K562 (cell line): ENCODE results near the gene CELA3B. TPM values are rescaled to one million over a fixed set of nuclear protein-coding genes. Genes with fewer than 3 reads are reported as not detected.

Experiments used
- BDP1 ChIP-seq: IDR thresholded peaks from 3 replicates; pipeline ENCODE4 v1.6.1; 2011; ENCODE audit not compliant: insufficient read length, insufficient read depth
- FOXA3 ChIP-seq, 2 experiments: fragments of 450-650 bp in 1 of 2; sonication (generic) in 1 of 2; formaldehyde crosslinking; IDR thresholded peaks in 1 of 2; conservative IDR thresholded peaks in 1 of 2; 2 replicates each; pipeline versions ENCODE4 v1.4.0 to v1.8.0; 2020 to 2022; ENCODE audit warnings: mild to moderate bottlenecking in 2 of 2, missing genetic modification reagents in 1 of 2
- FOXK1 ChIP-seq: sonication (generic); formaldehyde crosslinking; IDR thresholded peaks from 2 replicates; pipeline ENCODE4 v1.8.0; 2022; ENCODE audit warnings: missing genetic modification reagents, mild to moderate bottlenecking, borderline replicate concordance
- GTF3C2 ChIP-seq: IDR thresholded peaks from 3 replicates; pipeline ENCODE4 v1.6.1; 2011; ENCODE audit warnings: borderline replicate concordance, mild to moderate bottlenecking, moderate library complexity; ENCODE audit not compliant: insufficient read length; ENCODE audit errors: extremely low read depth
- HDAC2 ChIP-seq: fragments of 450-650 bp; IDR thresholded peaks from 2 replicates; pipeline ENCODE4 v1.6.1; 2016; ENCODE audit warnings: mild to moderate bottlenecking
- JUN ChIP-seq, 2 experiments: sonication (generic) in 1 of 2; formaldehyde crosslinking in 1 of 2; IDR thresholded peaks; 2 replicates each; pipeline versions ENCODE4 v1.6.1 to v1.8.0; 2012 to 2022; ENCODE audit warnings: borderline replicate concordance in 2 of 2, mild to moderate bottlenecking in 2 of 2, improper control_type of control experiment in 1 of 2, low read depth in 1 of 2, low read length in 1 of 2, missing genetic modification reagents in 1 of 2
- KDM1A ChIP-seq, 2 experiments: fragments of 450-650 bp; IDR thresholded peaks; 2 replicates each; pipeline ENCODE4 v1.6.1; 2016; ENCODE audit warnings: mild to moderate bottlenecking in 2 of 2
- KDM5B ChIP-seq: fragments of 200-600 bp; sonication (generic); IDR thresholded peaks from 2 replicates; pipeline ENCODE4 v1.6.1; 2012; ENCODE audit warnings: low read depth, mild to moderate bottlenecking, moderate library complexity, low read length, control low read depth, inconsistent platforms; ENCODE audit not compliant: insufficient replicate concordance
- LCOR ChIP-seq: sonication (generic); formaldehyde crosslinking; IDR thresholded peaks from 2 replicates; pipeline ENCODE4 v1.8.0; 2022; ENCODE audit warnings: mild to moderate bottlenecking, missing genetic modification reagents
- MTA1 ChIP-seq: fragments of 450-650 bp; IDR thresholded peaks from 2 replicates; pipeline ENCODE4 v1.6.1; 2017; ENCODE audit warnings: borderline replicate concordance
- MYBL2 ChIP-seq, 2 experiments: fragments of 450-650 bp in 1 of 2; sonication (generic) in 1 of 2; formaldehyde crosslinking in 1 of 2; IDR thresholded peaks; 2 replicates each; pipeline versions ENCODE4 v1.6.1 to v1.8.1; 2017 to 2022; ENCODE audit warnings: borderline replicate concordance in 1 of 2, inconsistent platforms in 1 of 2, low read depth in 1 of 2, mild to moderate bottlenecking in 1 of 2, missing genetic modification reagents in 1 of 2, moderate library complexity in 1 of 2
- NCOA2 ChIP-seq, 2 experiments: fragments of 450-650 bp; IDR thresholded peaks; 2 replicates each; pipeline ENCODE4 v1.6.1; 2018; ENCODE audit warnings: mild to moderate bottlenecking in 2 of 2, moderate library complexity in 1 of 2; ENCODE audit not compliant: partially characterized antibody in 2 of 2
- NUFIP1 ChIP-seq: fragments of 450-650 bp; IDR thresholded peaks from 2 replicates; pipeline ENCODE4 v1.6.1; 2018; ENCODE audit not compliant: partially characterized antibody
- SLC30A9 ChIP-seq: fragments of 250-450 bp; sonication (Bioruptor Pico); IDR thresholded peaks from 2 replicates; pipeline ENCODE4 v1.8.0; 2022; ENCODE audit warnings: mild to moderate bottlenecking, moderate library complexity
- SMARCE1 ChIP-seq: fragments of 450-650 bp; IDR thresholded peaks from 2 replicates; pipeline ENCODE4 v1.7.1; 2016; ENCODE audit warnings: mild to moderate bottlenecking
- TEAD1 ChIP-seq, 2 experiments: fragments of 450-650 bp in 1 of 2; sonication (generic) in 1 of 2; formaldehyde crosslinking; IDR thresholded peaks; 2 replicates each; pipeline versions ENCODE4 v1.4.0 to v1.8.0; 2020 to 2022; ENCODE audit warnings: mild to moderate bottlenecking in 2 of 2, missing genetic modification reagents in 1 of 2
- TFAP4 ChIP-seq: sonication (generic); formaldehyde crosslinking; IDR thresholded peaks from 2 replicates; pipeline ENCODE4 v1.8.0; 2022; ENCODE audit warnings: missing genetic modification reagents, mild to moderate bottlenecking, moderate library complexity, borderline replicate concordance
- TGIF2 ChIP-seq: sonication (generic); formaldehyde crosslinking; IDR thresholded peaks from 2 replicates; pipeline ENCODE4 v1.8.1; 2022; ENCODE audit warnings: mild to moderate bottlenecking, missing genetic modification reagents, moderate library complexity
- TRIM28 ChIP-seq: fragments of 450-650 bp; IDR thresholded peaks from 2 replicates; pipeline ENCODE4 v1.6.1; 2017
- ZKSCAN1 ChIP-seq: fragments of 150-350 bp; IDR thresholded peaks from 2 replicates; pipeline ENCODE4 v1.6.1; 2016; ENCODE audit warnings: low read depth, low read length
- ZNF146 ChIP-seq: IDR thresholded peaks from one replicate; pipeline ENCODE4 v1.6.1; 2018; ENCODE audit warnings: missing compliant biosample characterization; ENCODE audit not compliant: unreplicated experiment
- ZNF511 ChIP-seq: sonication (generic); formaldehyde crosslinking; IDR thresholded peaks from 2 replicates; pipeline ENCODE4 v1.8.0; 2022; ENCODE audit warnings: mild to moderate bottlenecking, missing genetic modification reagents
- ZNF57 ChIP-seq: fragments of 450-650 bp; formaldehyde crosslinking; IDR thresholded peaks from 2 replicates; pipeline ENCODE4 v1.4.0; 2020; ENCODE audit warnings: mild to moderate bottlenecking, moderate library complexity
- ZNF644 ChIP-seq: fragments of 200-800 bp; sonication (Bioruptor generic); IDR thresholded peaks from 2 replicates; pipeline ENCODE4 v1.6.1; 2016; ENCODE audit warnings: low read depth, missing genetic modification characterization, missing compliant biosample characterization
- polyA plus RNA-seq, 8 experiments: library from polyadenylated mRNA; depleted of rRNA in 4 of 8; stranded (reverse) in 5 of 8; unstranded in 3 of 8; fragments of >200 nt; fragmentation: Nextera tagmentation in 2 of 8; fragmentation: Illumina TruSeq in 1 of 8; extraction: Ambion mirVana in 2 of 8; extraction: Trizol in 1 of 8; gene quantifications; 2 replicates each; pipeline versions ENCODE4 v1.2.1 to v1.2.3, GENCODE V29; 2011 to 2014; ENCODE audit warnings: inconsistent platforms in 1 of 8, missing spikeins in 1 of 8
- total RNA-seq, 7 experiments: library from RNA; depleted of rRNA in 6 of 7; stranded (reverse); fragments of >200 nt in 6 of 7; fragmentation: Illumina TruSeq in 2 of 7; extraction: Trizol in 2 of 7; gene quantifications; 2 replicates each; pipeline versions ENCODE4 v1.2.1 to v1.2.3, GENCODE V29; 2011 to 2021; ENCODE audit warnings: low replicate concordance in 1 of 7

Gene CELA3B
- total and polyA plus RNA-seq, 9 of the 15 experiments (the other 6 are each of a cell fraction or from before 2014, with no cell fraction given): 3.1 TPM; not detected in 8

GRCh38 chr1:21937034-21937371 lies 39.8 kb upstream of the CELA3B start, which contains the start of gene HSPG2 (continued):
- TF ChIP-seq ZNF511 (CRISPR knock-in tag): no peak
- TF ChIP-seq MTA1: no peak
- TF ChIP-seq TGIF2 (CRISPR knock-in tag): no peak
- no peak for TF ChIP-seq MYBL2 (IDR thresholded peaks at IDR 0.05; ENCODE audit: low read depth)
- no peak for TF ChIP-seq MYBL2 (CRISPR knock-in tag; IDR thresholded peaks at IDR 0.05; ENCODE audit: borderline replicate concordance)
- no peak for TF ChIP-seq NUFIP1
- no peak for TF ChIP-seq JUN (IDR thresholded peaks at IDR 0.05; ENCODE audit: borderline replicate concordance, low read depth, low read length)
- no peak for TF ChIP-seq JUN (CRISPR knock-in tag; IDR thresholded peaks at IDR 0.05; ENCODE audit: borderline replicate concordance)
- no peak for TF ChIP-seq FOXK1
- no peak for TF ChIP-seq KDM1A (IDR thresholded peaks at IDR 0.05)
- no peak for TF ChIP-seq BDP1
- TF ChIP-seq FOXA3 (CRISPR knock-in tag; conservative IDR thresholded peaks at IDR 0.05 in 1 of 2, IDR thresholded peaks at IDR 0.05 in 1 of 2): no peak
- no peak for TF ChIP-seq ZNF57 (CRISPR knock-in tag)
- no peak for TF ChIP-seq ZNF146 (CRISPR knock-in tag)
- TF ChIP-seq LCOR (CRISPR knock-in tag): no peak
- 0 out of 2 replicates have a peak, but pooled peaks have one; percentile 18 for TF ChIP-seq ZNF644 (tag)
- TF ChIP-seq KDM5B: no peak
- no peak for TF ChIP-seq NCOA2 (IDR thresholded peaks at IDR 0.05; ENCODE audit: partially characterized antibody in 2 of 2)
- no peak for TF ChIP-seq HDAC2
- TF ChIP-seq ZKSCAN1: no peak
- no peak for TF ChIP-seq TEAD1 (CRISPR knock-in tag; IDR thresholded peaks at IDR 0.05)
- TF ChIP-seq SLC30A9 (CRISPR knock-in tag): no peak
- TF ChIP-seq TRIM28: no peak
- TF ChIP-seq TFAP4 (CRISPR knock-in tag): no peak
- no peak for TF ChIP-seq GTF3C2
- no peak for TF ChIP-seq SMARCE1
